Glomerular endothelial cell (primary cell): ENCODE data around the gene ECT2. TPM values are rescaled to one million over a fixed set of nuclear protein-coding genes. Genes with fewer than 3 reads are reported as not detected.
"Not testable (repeated sequence)": the region's sequence is repeated elsewhere in the genome, so short reads cannot be mapped to it uniquely, and the experiment has no call there.

Experiments used
- DNase-seq: peaks from one replicate; pipeline ENCODE4 v3.0.0-alpha.2; 2011; ENCODE audit warnings: low read depth, low spot score; ENCODE audit errors: extremely low read depth
- total RNA-seq: library from RNA; depleted of rRNA; stranded (reverse); fragments of >200 nt; gene quantifications from 2 replicates; pipeline ENCODE4 v1.2.3, GENCODE V29; 2015

Gene ECT2
- total RNA-seq, 1 donor from 2014 or later, result 23.0 TPM

DNA sequence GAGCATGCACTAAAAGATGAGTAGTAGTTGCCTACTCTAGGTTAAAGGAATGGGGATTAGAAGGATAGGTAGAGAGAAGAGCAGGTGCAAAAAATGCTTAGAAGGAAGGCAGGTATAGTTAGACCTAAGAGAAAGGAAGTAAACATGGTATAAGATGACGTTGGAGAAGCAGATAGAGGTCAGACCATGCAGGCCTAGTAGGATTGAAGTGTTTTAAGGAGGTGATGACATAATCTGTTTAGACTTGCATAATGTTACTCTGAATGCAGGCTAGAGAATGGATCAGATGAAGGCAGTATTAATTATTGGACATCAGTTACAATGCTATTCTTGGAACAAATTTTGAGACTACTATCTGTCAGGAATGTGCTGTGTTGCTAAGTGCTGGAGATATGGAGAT, 11.1 kb upstream of the ECT2 start:
- DNase-seq, result no peak

DNA sequence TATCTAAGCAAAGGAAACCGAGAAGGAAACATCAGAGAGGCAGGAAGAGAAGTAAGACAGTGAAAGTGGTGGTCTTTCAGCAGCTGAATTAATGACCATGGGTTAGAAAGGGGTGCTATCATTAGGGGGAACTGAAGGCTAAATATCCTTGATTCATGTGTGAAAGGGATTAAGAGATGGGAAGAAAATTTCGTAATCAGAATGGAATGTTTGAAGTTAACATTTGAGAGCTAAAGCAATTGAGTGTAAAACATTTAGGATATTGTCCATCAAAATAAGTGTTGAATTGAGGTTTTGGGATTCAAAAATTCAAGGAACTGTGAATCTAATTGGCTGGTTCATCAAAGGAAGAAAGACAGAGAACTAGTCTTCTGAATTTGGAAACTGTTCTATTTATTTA, 4.1 kb upstream of the ECT2 start:
- no peak for DNase-seq

DNA sequence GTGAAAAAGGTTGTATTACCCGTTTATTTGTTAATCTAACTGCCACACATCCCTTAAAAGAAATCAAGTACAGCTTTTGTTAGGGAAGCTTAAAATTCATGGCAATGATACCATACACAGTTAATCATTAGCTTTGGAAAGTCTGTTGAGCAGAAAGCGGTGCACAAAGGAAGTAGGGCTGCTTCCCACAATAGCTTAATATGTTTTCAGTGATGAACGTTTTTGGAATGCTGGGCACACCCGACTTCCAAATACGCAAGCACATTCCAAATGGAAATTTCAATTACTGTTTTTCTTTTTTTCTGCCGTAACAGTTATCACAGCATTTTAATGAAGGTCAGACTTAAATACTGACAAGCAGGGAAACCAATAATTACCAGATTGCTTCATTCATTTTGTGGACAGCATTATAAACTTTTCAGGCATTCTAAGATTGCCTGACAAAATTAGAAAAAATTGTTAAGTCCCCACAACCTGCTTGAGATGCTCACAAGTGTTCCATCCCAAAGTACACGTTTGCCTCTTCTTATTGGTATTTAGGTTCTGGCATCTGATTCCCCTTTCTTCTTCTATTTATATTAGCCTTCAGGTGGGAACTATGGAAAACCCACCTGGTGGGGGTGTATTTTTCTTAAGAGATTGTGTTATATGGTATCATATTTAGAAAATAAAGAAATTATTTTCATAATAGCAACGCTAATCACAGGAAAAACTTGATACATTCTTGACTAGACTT, 1.1 kb upstream of the ECT2 start:
- DNase-seq, result peak; percentile 87

DNA sequence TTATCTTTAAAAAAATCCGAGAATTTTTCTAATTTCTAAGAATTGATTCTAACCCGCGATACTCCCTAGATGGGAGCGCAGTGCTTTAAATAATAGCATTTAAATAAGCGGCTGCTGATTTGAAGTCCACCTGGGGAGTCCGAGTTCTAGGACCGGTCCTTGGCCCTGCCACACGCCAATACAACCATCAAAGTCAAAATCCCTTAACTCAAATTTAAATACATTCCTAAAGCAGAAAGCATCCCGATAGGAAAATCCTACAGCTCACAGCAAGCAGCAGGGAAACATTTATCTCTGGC, 508 bp upstream of the ECT2 start:
- no peak for DNase-seq

DNA sequence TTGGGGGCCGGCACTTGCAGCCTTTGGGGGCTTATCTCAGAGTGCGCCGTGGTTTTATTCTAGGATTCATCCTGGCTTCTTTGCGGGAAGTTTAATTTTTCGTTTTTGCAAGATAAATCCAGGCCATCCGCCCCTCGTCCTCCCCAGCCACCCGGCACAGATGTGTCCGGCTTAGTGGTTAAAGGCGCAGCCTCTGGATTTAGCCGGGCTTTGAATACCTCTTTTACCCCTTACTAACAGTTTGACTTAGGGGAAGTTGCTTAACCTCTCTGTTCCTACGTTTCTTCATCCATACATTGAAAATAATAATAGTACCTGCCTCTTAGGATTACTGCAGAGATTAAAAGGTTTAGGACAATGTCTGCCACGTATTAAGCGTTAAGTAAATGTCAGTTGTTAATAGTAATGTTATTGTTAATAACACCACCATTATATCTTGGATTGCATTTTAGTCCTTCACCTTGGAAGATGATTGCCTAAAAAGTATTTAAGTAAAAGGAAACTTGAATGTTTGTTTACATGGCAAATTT, 714 bp downstream of the ECT2 start:
- no peak for DNase-seq

DNA sequence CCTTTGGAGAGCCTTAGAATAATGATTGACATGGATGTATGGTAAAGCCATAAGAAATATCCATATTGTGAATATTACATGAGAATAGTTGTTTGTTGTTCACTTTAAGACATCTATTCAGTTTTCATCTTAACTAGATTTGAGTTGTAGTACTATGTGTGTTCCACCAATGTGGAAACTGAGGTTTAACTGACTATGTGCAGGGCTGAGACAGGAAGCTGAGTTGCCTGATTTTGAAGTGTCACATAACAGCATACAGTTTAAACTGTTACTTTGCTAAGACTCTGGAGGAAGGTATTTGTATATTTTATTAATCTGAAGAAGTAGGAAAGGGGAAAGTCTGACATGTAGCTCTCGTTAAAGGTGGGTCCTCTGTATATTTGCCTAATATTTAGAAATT, 2.1 kb downstream of the ECT2 start:
- DNase-seq, result no peak

DNA sequence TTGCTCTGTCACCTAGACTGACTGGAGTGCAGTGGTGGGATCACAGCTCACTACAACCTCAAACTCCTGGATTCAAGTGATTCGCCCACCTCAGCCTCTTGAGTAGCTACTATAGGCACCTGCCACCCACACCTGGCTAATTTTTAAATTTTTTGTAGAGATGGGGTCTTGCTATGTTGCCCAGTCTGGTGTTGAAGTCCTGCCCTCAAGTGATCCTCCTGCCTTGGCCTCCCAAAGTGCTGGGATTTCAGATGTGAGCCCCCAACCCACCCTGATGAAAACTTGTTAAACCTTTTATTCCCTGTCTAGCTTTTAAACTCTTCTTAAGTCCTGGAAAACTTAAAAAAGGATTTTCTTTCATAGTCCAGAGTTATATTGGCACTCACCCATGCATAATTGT, 2.6 kb downstream of the ECT2 start:
- no peak for DNase-seq

DNA sequence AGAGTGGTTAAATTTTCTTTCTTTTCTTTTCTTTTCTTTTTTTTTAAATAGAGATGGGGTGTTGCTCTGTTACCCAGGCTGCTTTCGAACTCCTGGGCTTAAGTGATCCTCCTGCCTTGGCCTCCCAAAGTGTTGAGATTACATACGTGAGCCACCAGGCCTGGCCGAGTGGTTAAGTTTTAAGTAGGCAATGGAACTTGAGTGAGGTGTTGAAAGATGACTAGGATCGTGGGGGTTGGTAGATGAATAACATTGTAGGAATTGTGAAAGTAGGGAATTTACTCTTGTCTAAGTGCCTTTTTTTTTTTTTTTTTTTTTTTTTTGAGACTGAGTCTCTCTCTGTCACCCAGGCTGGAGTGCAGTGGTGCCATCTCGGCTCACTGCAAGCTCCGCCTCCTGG, 9.9 kb downstream of the ECT2 start:
- not testable (repeated sequence) for DNase-seq

DNA sequence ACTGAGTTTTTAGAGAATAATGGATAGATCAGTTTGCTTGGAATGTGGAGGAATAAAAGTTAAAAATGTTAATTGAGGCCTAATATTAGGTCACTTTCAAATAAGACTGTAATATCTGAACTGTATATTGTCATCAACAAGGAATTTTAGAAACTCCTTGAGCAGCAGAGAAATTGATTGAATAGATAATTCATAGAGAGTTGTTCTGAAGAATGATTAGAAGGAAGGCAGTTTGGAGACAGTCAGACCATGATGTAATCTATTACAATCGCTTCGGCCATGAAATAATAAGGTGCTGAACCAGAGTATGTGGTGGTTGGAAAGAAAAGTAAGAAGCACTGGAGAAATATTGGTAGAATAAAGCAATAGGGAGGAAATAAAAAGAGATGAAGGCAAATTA, 15.7 kb downstream of the ECT2 start:
- DNase-seq, result no peak

DNA sequence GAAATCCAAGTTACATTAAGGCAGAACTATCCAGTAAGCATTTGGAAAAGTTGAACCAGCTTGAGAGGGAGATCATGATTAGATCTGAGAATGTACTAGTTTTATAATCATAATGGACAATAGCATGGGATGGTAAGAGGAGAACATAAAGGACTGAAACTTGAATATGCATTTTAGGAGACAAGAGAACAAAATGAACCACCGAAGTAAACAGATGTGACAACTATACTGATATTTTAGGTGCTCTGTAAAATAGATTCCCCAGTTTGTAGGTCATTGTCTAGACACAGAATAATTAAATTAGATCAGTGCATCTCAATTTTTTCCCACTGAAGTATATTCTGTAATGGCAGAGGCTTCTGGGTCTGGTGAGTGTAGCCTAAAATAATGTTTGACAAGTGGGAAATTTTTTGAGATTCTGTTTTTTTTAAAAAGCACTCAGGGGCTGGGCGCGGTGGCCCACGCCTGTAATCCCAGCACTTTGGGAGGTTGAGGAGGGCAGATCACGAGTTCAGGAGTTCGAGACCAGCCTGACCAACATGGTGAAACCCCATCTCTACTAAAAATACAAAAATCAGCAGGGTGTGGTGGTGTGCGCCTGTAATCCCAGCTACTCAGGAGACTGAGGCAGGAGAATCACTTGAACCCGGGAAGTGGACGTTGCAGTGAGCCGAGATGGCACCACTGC, 16.3 kb downstream of the ECT2 start:
- no peak for DNase-seq

DNA sequence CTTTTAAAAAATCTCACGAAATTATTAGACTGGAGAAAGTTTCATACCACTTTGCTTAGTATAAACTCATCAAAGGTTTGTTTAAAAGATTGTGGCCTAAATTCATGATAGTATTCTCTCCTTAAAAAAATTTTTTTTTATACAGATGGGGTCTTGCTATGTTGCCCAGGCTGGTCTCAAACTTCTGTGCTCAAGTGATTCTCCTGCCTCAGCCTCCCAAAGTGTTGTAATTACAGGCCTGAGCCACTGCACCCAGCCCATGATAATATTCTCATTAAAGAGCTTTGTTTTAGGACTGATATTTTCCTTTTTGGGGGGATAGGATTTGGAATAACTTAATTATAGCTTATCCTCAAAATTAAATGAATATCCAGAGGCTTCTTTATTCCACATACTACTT, 19.9 kb downstream of the ECT2 start:
- DNase-seq, result no peak

DNA sequence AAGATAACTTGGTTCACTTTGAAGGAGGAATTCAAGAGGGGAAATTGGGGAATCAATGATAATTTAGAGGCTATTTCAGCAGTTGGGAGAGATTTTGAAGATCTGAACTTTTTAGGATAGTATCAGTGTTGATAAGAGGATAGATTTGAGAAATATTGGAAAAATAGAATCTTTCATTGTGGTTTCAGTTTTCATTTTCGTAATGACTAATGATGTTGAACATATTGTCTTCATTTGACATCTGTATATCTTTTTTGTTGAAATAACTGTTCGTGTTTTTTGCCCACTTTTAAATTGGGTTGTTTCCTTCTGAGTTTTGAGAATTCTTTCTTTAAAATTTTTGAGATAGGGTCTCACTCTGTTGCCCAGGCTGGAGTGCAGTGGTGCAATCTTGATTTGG, 21.1 kb downstream of the ECT2 start:
- DNase-seq, result no peak

DNA sequence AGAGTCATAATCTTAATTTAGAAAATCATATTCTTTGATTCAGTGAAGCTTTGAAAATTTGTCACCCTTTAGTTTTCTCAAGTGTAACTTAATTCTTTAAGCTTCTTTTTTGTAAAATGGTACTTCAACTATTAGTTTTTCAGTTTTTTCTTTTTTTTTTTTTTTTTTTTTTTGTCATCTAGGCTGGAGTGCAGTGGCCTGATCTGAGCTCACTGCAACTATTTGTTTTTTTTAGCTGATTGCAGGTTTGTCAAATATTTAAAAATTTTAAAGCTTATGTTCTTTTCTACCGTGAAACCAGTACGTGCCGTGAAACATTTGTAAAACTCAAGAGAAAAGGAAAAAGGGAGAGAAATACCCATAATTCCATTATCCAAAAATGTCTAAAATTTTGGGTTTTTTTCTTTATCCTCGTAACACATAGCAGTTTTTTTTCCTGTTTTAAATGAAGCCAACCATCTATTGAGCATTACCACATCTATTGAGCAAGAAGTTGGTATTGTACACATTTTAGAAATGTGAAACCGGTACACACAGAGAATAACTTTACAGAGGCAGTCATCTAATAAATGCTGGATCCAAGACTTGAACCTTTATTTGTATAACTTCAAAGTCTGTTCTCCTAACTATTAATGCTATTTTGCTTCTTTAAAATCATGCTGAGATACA, 25.7 kb downstream of the ECT2 start:
- DNase-seq, result no peak

DNA sequence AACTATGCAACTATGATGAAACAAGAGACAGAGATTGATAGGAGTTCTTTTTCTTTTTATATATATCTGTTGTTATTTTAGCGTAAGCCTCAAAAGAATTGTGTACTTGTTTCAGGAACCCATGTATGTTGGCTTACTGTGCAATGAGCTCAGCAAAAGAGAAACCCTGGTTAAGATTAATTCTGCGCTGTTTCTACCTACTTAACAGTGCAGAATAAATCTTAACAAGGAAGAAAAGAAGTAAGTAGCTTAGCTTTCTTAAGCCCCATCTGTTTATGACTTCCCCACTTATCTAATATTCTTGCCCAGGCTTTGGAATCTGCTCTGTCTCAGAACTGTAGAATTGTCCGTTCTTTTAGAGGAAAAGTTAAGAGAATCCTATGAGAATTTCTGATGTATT, 27.4 kb downstream of the ECT2 start:
- DNase-seq, result no peak

DNA sequence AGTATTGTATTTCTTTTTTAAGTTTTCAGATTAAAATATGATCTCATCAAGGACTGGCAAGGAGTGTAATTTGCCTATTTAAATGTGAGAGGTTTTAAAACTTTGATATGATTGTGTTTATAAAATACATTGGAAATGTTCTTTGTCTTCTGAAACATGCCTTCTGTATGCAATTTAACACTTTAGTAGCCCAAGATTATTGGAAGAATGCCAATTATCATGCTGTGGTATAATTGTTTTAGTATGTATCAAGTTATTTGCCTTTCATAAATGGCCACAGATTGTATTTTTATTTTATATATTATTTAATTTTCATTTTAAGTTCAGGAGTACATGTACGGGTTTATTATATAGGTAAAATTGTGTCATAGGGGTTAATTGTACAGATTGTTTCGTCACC, 31.7 kb downstream of the ECT2 start:
- no peak for DNase-seq

DNA sequence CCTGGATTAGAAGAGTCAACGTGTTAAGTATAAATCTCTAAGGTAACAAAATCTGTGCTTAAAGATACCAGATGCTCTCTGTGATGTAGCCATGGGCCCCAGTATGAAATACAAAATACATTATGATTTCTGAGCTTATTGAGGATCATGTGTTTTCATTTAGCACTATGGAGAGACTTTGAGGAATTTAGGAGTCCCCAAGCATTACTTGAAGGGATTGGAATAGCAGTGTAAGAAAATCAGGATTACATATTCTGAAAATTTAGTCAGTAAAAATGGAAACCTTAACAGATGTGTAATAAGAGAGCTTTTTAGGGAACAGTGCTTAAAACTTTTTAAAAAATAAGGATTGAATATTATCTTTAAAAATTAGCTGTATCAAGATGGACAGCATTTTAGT, 35.5 kb downstream of the ECT2 start:
- DNase-seq, result no peak

DNA sequence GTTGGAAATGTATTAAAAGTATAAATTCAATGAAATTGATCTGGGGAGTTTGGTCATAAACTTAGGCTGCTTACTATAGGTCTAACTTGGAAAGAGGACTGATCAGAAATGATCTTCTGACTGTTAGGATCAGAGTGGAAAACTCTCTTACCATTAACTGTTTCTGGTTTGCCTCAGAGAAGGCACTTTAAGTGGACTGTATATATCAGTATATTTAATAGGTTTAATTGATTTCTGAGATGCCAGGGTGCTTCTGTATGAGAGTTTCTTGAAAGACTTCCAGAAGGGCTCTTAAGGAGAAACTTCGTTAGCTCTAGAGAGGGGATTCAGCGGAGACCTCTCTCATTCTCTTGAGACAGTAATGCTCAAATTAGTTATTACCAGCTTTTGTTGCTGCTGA, 36.5 kb downstream of the ECT2 start:
- DNase-seq, result no peak

DNA sequence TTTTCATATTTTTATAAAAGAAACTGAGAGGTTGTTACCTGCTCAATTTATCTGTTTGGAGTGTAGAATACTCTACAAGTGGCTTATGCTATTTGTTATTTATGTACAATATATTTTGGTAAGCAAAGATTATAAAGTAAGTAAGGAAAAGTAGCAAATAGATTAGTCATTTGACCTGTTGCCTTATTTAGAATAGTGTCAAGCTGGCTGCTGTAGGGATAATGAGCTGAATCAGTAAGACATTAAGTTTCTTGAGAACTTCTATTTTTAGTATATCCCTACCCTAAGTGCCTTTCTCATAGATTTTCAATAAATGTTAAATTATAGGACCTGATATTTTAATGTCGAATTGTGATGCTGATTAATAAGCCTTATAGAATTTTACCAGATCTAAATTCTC, 37.2 kb downstream of the ECT2 start:
- DNase-seq, result no peak

DNA sequence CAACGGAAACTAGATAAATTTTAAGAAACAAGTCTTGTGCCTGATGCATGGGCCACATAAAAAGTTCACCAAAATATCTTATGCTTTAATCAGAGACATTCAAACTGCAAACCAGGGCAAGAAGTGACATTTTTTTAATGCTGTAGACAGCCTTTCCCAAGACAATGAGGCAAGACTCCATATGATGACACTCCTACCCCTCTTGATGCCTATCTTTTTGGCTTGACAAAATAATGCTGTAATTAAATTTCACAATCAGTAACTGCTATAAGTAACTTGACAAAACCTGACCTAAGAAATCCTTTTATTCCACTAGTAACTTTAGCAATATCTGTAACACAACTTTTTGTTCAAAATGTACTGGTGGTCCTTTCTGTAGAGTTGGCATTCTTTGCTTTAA, 48.7 kb downstream of the ECT2 start:
- no peak for DNase-seq

DNA sequence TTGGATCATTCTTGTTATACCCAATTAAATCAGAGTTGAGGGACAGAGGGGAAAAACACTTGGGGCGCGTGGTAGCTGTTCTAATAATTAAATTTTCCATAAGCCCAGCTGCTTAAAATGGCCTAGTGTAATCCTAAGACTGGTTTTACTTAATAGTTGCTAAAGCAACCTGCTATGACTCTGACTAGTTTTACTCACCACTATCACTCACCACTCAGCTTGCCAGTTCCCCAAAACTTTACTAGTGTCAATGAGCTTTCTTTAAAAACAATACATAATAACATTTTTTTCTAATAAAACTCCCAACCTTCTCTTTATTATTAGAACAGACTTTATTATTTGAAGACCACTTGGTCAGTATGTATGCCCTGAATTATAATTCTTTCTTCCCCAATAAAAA, 49.6 kb downstream of the ECT2 start:
- no peak for DNase-seq

DNA sequence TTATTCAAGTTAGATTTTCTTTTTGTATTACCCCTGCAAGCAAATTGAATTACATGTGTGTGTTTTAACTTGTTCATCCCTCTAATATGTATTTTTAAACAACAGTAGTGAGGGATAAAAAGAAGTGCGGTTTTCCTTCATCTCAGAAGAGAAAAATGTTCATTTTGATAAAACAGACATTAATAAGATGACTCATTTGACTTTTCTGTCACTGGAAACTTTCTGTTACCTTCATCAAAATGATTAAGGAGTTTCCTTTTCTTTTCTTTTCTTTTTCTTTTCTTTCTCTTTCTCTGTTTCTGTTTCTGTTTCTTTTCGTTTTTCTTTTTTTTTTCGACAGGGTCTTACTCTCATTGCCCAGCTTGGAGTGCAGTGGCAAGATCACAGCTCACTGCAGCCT, 53.0 kb downstream of the ECT2 start:
- no peak for DNase-seq

DNA sequence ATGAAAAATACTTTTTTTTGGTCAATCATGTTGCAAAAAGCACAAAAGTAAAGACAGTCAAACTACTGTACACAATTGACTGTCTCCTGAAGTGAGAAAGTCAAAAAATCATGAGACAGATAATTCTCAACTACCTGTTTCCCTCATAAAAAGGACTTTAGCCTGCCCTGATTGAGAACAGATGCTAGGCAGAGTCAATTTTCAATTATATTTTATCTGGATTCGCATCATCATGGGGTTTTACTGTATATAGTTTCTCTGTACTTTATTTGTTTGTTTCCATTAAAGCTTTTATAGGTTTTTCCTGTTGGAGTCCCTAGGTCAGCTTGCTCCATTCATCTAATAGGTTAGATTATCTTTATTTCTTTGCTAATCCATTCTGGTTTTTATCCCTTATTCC, 53.8 kb downstream of the ECT2 start:
- no peak for DNase-seq
